ENCODE data around the gene ELF4.
A peak's percentile ranks its signal among the peaks of the same experiment; 100 is the strongest.

ELF4 gene

GRCh38 chrX:130097507-130098209 is 12.6 kb downstream of the ELF4 start:
- Histone ChIP-seq H3K4me3 (no peak overlapping the region), H3K9me3 (no peaks in the 10 kb centered on the region), H3K4me1 (peaks cover 0 to 33% (median 6%) of the 10 kb centered on the region in 4 donors), H3K27ac (no peak overlapping the region), H3K27me3 (no peaks in the 10 kb centered on the region), H3K36me3 (no peaks in the 10 kb centered on the region)
- no peak for TF ChIP-seq CTCF (IDR thresholded peaks at IDR 0.05)
- intact Hi-C loops (cut with DNase I; ENCODE audit: low total_unique reads): no loop called here
- no peak for DNase-seq

DNA sequence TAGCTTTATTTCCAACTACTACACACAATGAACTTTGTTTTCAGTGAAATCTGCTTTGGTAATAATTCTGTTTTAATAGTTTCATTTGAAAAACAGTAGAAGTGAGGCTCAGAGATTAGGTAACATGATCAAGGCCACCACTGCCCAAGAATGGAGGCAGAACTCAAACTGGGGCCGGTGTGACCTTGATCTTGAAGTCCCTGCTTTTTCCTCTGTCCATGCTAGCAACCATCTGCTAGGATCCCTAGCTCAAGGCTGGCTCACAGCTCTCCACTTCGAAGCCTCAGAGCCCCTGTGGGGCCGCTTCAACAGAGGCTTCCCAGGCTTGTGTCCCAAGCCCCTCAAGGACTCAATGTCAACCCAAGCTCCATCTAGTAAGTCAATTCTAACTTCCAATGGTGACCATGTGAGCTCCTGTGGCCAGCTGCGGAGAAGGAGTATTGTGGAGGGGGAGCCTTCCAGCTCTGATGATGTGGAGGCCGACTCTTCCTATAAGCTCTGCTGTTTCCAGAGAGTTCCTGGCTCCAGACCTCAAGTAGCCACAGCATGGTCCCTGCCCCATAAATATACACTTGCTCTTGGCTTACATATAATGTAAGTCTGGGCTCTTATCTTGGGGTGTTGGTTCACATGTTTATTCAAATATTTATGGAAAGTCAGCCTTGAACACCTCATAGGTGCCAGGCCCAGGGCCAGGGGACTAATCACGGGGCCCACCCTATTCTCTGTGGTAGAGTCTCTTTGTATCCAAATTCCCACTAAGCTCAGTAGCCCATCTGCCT is 14.9 kb downstream of the ELF4 start:
- H3K4me1 ChIP-seq: peaks cover 0 to 28% (median 6%) of the 10 kb centered on the region in 4 donors
- no peaks in the 10 kb centered on the region for H3K9me3 ChIP-seq
- TF ChIP-seq CTCF (IDR thresholded peaks at IDR 0.05): no peak
- no peaks in the 10 kb centered on the region for H3K36me3 ChIP-seq
- H3K4me3 ChIP-seq: no peak overlapping the region
- intact Hi-C loops (cut with DNase I; ENCODE audit: low total_unique reads): no loop called here
- no peaks in the 10 kb centered on the region for H3K27me3 ChIP-seq
- H3K27ac ChIP-seq: no peak overlapping the region
- no peak for DNase-seq

GRCh38 chrX:130094696-130095095 is 15.6 kb downstream of the ELF4 start:
- TF ChIP-seq CTCF (IDR thresholded peaks at IDR 0.05): no peak
- no peaks in the 10 kb centered on the region for H3K36me3 ChIP-seq

GRCh38 chrX:130093271-130093670 is 17.0 kb downstream of the ELF4 start:
- Histone ChIP-seq H3K36me3 (no peaks in the 10 kb centered on the region), H3K27me3 (no peaks in the 10 kb centered on the region), H3K4me1 (peaks cover 0 to 7% (median 2%) of the 10 kb centered on the region in 4 donors), H3K4me3 (no peak overlapping the region), H3K9me3 (no peaks in the 10 kb centered on the region), H3K27ac (no peak overlapping the region)
- TF ChIP-seq CTCF (IDR thresholded peaks at IDR 0.05): no peak
- intact Hi-C loops (cut with DNase I; ENCODE audit: low total_unique reads): no loop called here
- DNase-seq: no peak

More at GRCh38 chrX:130094696-130095095, 15.6 kb downstream of the ELF4 start:
- intact Hi-C loops (cut with DNase I; ENCODE audit: low total_unique reads): no loop called here
- Histone ChIP-seq H3K9me3 (no peaks in the 10 kb centered on the region), H3K4me3 (no peak overlapping the region), H3K27me3 (no peaks in the 10 kb centered on the region), H3K4me1 (peaks cover 0 to 21% (median 4%) of the 10 kb centered on the region in 4 donors), H3K27ac (no peak overlapping the region)
- DNase-seq: no peak

- DNase-seq: peak in 1 of 2 donors; percentile 30
- intact Hi-C loops (cut with DNase I; ENCODE audit: low total_unique reads): no loop called here
- TF ChIP-seq CTCF (IDR thresholded peaks at IDR 0.05): no peak
- H3K4me3 ChIP-seq: no peak overlapping the region
- H3K36me3 ChIP-seq: no peaks in the 10 kb centered on the region
- no peaks in the 10 kb centered on the region for H3K4me1 ChIP-seq
- no peaks in the 10 kb centered on the region for H3K9me3 ChIP-seq
- no peaks in the 10 kb centered on the region for H3K27me3 ChIP-seq
- H3K27ac ChIP-seq: no peak overlapping the region
Measured at GRCh38 chrX:130091980-130092522, 18.2 kb downstream of the ELF4 start.
